GM19035 (cell line): ENCODE data around the gene ATG3.
A peak's percentile ranks its signal among the peaks of the same experiment; 100 is the strongest.

Experiments used
- ATAC-seq: cut with Tn5 transposase; IDR thresholded peaks from one replicate; pipeline ENCODE4 v1.9.1; 2021; ENCODE audit not compliant: unreplicated experiment

Gene ATG3

GRCh38 chr3:112561734-112562529 is at the start of gene ATG3, which contains the start of gene SLC35A5:
ATG3 (minus strand) TSS chr3:112561962; CDS start chr3:112561528, 434 bp downstream.
SLC35A5 (plus strand) TSS chr3:112562045; CDS start chr3:112563404, 1,359 bp downstream.
- peak; percentile 80 for ATAC-seq

- no peak for ATAC-seq
Measured at GRCh38 chr3:112610121-112610520, 48.4 kb upstream of the ATG3 start.

- no peak for ATAC-seq
Measured at GRCh38 chr3:112607863-112608262, 46.1 kb upstream of the ATG3 start.

GRCh38 chr3:112606098-112606497 is 44.3 kb upstream of the ATG3 start:
- ATAC-seq = no peak

GRCh38 chr3:112605285-112605684 is 43.5 kb upstream of the ATG3 start:
- ATAC-seq = no peak

GRCh38 chr3:112604536-112604935 is 42.8 kb upstream of the ATG3 start:
- ATAC-seq = no peak

- peak; percentile 76 for ATAC-seq
Measured at GRCh38 chr3:112602217-112602838, 40.6 kb upstream of the ATG3 start.

- ATAC-seq = no peak
Measured at GRCh38 chr3:112598731-112599130, 37.0 kb upstream of the ATG3 start.

GRCh38 chr3:112597945-112598344 is 36.2 kb upstream of the ATG3 start:
- no peak for ATAC-seq

- ATAC-seq = no peak
Measured at GRCh38 chr3:112594856-112595255, 33.1 kb upstream of the ATG3 start.

- ATAC-seq = no peak
Measured at GRCh38 chr3:112593258-112593657, 31.5 kb upstream of the ATG3 start.

GRCh38 chr3:112587336-112587735 is 25.6 kb upstream of the ATG3 start:
- ATAC-seq = no peak

GRCh38 chr3:112585782-112586181 is 24.0 kb upstream of the ATG3 start:
- no peak for ATAC-seq

GRCh38 chr3:112583105-112583504 is 21.3 kb upstream of the ATG3 start:
- no peak for ATAC-seq

- no peak for ATAC-seq
Measured at GRCh38 chr3:112582244-112582874, 20.6 kb upstream of the ATG3 start.

GRCh38 chr3:112579697-112580096 is 17.9 kb upstream of the ATG3 start:
- ATAC-seq = no peak

- ATAC-seq = no peak
Measured at GRCh38 chr3:112579232-112579631, 17.5 kb upstream of the ATG3 start.

GRCh38 chr3:112572701-112573100 is 10.9 kb upstream of the ATG3 start:
- ATAC-seq = no peak

GRCh38 chr3:112569265-112569664 is 7.5 kb upstream of the ATG3 start:
- no peak for ATAC-seq

- ATAC-seq = no peak
Measured at GRCh38 chr3:112568642-112569041, 6.9 kb upstream of the ATG3 start.

GRCh38 chr3:112564940-112565305 is 3.2 kb upstream of the ATG3 start:
- ATAC-seq = no peak
